Omental fat pad (tissue), 4 donors: Measurements from ENCODE around the gene TTYH2. TPM values are rescaled to one million over a fixed set of nuclear protein-coding genes. Genes with fewer than 3 reads are reported as not detected.

ENCODE experiments used
- ATAC-seq: fragments of 150-250 bp; one replicate; pipeline ENCODE4 v1.9.1; 2016; ENCODE audit warnings: mild to moderate bottlenecking, moderate library complexity; ENCODE audit not compliant: low FRiP score
- DNase-seq: peaks from one replicate; pipeline ENCODE4 v3.0.0-alpha.2; 2019; ENCODE audit warnings: low spot score
- total RNA-seq, 4 donors: library from RNA; depleted of rRNA; stranded (reverse); fragments of >200 nt; gene quantifications; one replicate each; pipeline ENCODE4 v1.1.0, GENCODE V29; 2016
- TF ChIP-seq, protein P1 (sequence below), 3 donors: fragments of 450-650 bp; IDR thresholded peaks; one replicate each; pipeline ENCODE4 v1.5.1; 2016 to 2017; ENCODE audit warnings: antibody characterized with exemption in 3 of 3, mild to moderate bottlenecking in 3 of 3, moderate library complexity in 2 of 3

Gene TTYH2
- total RNA-seq, 4 donors from 2014 or later, result 5.9 to 9.0 (median 7.9) TPM

DNA sequence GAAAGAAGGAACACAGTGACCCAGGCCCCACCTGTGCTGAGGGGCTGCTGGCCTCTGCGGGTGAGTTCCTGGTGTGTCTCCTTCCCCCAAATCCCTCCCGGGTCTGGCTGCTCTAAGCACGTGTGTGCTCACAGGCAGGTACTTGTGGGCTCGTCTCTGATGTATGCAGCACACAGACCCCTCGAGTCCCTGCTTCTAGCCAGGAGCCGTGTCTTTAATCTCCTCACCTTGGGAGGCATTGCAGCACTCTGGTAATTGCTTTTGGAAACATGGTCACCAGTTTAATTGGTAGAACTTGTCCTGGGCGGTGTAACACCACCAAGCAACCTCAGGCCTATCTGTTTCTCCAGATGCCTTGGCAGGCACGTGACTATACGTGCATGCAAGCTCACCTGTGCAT is 18.7 kb upstream of the TTYH2 start:
- ATAC-seq (no peak), DNase-seq (no peak)
- TF ChIP-seq, protein P1, sequence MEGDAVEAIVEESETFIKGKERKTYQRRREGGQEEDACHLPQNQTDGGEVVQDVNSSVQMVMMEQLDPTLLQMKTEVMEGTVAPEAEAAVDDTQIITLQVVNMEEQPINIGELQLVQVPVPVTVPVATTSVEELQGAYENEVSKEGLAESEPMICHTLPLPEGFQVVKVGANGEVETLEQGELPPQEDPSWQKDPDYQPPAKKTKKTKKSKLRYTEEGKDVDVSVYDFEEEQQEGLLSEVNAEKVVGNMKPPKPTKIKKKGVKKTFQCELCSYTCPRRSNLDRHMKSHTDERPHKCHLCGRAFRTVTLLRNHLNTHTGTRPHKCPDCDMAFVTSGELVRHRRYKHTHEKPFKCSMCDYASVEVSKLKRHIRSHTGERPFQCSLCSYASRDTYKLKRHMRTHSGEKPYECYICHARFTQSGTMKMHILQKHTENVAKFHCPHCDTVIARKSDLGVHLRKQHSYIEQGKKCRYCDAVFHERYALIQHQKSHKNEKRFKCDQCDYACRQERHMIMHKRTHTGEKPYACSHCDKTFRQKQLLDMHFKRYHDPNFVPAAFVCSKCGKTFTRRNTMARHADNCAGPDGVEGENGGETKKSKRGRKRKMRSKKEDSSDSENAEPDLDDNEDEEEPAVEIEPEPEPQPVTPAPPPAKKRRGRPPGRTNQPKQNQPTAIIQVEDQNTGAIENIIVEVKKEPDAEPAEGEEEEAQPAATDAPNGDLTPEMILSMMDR (IDR thresholded peaks at IDR 0.05), result no peak

DNA sequence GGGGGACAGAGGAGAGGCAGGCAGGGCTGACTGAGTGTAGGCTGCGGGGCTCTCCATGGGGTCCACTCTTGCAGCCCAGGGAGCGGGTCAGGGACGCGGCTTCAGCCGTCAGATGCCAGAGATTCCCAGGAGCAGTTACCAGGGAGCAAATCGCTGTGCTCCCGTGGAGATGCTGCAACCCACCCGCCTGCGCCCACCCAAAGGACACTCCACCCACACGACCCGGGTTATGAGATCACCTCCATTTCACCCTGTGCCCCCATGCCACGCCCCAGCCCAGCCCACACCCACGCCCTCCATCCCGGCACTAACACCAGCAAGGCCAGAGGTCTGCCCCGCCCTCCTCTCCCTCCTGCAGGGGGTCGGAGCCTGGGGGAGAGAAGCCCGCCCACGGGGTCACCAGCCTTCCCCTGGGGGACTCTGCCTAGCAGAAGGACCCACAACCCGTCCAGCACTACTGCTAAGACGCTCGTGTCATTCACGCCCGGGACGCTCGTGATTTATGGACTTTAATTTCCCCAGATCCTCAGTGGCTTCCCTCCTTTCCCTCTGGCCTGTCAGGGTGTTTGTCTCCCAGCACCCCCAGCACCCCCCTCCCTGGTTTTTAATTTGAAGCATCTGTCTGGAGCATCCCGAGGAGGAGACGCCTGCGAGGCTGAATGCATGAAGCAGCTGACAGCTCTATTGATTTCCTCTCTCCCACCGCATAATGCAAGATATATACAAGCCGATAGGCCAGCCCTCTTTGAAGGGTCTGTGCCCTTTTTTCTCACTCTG is 16.6 kb upstream of the TTYH2 start:
- TF ChIP-seq, protein P1 (IDR thresholded peaks at IDR 0.05), result no peak
- DNase-seq (no peak), ATAC-seq (no peak)

DNA sequence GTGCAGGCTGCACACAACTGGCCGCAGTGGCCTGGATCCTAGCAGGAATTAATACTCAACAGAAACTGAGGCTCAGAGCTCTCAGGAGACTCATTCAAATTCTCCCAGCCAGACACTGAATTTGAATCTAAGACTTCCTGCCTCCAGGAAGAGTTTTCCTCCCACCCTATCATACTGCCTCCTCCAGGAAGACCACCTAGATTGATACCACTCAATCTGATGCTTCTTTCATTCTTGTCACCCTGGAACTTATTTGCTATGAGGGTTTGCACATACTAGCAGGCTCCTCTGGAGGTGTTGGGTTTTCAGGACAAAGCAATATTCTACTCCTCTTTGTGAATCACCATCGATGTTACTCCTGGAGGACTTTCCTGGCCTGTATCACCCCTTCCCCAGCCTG is 15.6 kb upstream of the TTYH2 start:
- TF ChIP-seq, protein P1 (IDR thresholded peaks at IDR 0.05), result no peak
- DNase-seq, result no peak
- ATAC-seq, result no peak

DNA sequence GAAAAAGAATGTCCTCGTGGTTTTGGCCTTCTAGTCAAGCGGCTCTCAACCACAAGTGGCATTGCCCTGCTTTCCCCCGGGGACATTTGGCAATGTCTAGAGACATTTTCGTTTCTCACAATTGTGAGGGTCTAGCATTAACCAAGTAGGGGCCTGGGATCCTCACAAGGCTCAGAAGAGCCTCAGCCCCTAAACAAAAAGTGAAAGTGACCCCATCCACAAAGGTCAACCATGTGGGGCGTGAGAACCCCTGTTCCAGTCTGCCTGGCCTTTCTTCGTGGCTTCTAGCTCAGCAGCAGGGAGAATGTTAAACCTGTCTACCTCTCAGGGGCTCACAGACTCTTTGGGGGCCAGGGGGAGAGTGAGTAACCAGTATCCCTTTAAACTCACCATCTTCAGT is 14.7 kb upstream of the TTYH2 start:
- ATAC-seq (no peak), DNase-seq (no peak)
- TF ChIP-seq, protein P1 (IDR thresholded peaks at IDR 0.05), result no peak

DNA sequence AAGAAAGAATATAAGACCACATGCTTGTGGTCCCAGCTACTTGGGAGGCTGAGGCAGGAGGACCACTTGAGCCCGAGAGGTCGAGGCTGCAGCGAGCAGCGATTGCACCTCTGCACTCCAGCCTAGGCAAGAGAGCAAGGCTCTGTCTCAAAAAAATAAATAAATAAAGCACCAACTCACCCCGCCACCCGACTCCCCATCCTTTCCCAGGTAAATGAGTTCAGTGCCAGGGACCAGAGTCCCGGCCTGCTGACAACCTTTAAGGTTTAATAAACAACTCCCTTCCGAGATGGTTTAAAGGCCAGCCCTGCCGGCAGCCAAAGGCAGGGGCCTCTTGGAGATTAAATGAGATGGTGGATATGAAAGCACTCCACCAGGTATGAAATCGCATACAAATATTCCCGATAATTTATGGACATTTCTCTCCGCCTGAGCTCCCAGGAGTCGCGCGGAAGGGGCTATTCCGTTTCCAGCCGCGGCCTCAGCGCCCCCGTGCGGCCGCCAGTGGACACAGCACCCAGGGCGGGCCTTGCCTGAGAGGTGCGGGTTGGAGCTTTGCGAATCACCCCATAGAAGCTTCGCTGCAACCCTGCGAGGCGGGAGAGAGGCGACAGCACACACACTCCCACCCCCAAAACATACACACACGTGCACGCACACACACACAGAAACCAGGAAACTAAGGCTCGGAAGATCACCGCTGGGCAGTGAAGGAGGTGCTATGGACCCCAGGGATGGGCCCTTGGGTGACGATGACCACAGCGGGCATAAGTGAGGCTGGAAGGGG is 13.9 kb upstream of the TTYH2 start:
- TF ChIP-seq, protein P1 (IDR thresholded peaks at IDR 0.05), result peak in 2 of 3 donors; percentile 54 to 81
- peak; percentile 46 for DNase-seq
- peak; percentile 37 for ATAC-seq

DNA sequence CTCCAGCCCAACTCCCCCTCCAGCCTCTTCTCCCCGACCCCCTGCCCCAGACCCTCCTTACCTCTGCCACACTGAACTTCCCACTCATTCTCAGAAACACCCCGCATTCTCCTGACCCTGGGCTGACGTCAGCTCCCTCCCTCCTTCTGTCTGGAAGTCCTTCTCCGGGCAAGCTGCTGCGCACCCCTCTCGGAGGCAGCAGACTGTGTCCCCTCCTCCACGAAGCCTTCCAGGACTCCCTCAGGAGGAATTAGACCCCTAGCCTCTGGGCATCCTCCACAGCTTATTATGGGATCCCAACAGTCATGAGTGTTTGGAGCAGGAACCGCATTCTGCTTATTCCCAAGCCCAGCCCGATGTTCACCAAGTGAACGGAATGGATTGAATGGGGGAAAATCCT is 13.3 kb upstream of the TTYH2 start:
- TF ChIP-seq, protein P1 (IDR thresholded peaks at IDR 0.05), result no peak
- no peak for ATAC-seq
- no peak for DNase-seq
